DMS79 (cell line): ENCODE measurements around the gene PHYHIPL.
A peak's percentile ranks its signal among the peaks of the same experiment; 100 is the strongest.

Source experiments
- DNase-seq: peaks from one replicate; lab custom pipeline; 2025; lab: John Stamatoyannopoulos, UW

The PHYHIPL gene

DNA sequence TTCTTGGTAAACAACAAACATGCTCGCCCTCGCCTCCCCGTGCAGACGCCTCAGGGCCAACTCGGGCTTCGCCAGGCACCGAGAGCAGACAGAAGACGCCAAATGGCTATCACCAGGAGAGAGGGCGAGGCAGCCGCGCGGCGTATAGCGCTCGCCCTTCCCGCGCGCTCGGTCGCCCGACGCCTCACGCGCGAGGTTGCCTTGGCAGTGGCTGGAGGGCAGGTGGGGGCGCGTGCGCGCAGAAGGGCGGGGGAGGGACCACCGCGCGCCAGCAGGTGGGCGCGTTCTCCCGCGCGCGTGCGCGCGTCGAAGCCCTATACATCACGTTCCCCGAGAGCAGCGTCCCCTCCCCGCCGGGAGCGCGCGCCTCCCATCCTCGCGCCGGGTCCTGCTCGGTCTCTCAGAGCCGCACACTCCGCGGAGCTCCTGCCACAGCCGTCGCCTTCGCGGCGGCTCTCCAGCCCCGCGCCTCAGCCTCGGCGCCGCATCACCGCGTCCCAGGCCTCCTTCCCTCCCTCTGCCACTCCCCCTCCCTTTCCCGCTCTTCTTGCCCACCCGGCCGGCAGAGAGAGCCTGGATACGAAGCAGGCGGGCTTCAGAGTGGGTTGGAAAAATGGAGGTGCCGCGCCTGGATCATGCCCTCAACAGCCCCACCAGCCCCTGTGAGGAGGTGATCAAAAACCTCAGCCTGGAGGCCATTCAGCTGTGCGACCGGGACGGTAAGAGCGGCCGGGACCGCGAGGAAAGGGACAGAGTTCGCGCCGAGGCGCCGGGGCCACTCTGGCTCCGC, at the start of gene PHYHIPL:
TSS of gene PHYHIPL (plus strand) at position 403 of the 790 bp plus-strand sequence. CDS start at position 614, 211 bp downstream.
- peak; percentile 36 for DNase-seq

GRCh38 chr10:59126991-59127390, 49.5 kb upstream of the PHYHIPL start:
- no peak for DNase-seq

DNA sequence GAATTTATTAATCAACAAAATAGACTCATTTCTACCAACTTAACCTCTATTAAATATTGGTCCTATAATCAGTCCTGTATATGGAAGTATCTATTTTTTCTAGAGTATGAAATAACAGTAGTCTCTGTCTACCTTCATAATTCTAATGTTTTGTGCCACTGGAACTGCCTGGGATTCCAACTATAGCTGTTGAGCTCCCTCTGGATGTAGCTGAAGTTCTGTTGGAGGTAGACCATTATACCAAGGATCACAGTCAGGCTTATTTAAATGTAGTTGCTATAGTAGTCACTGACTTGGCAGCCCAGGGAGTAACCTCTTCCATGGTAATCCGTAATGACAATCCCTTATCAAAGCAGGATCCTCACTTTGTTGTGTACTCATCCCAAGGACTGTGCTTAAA, 48.5 kb upstream of the PHYHIPL start:
- no peak for DNase-seq

DNA sequence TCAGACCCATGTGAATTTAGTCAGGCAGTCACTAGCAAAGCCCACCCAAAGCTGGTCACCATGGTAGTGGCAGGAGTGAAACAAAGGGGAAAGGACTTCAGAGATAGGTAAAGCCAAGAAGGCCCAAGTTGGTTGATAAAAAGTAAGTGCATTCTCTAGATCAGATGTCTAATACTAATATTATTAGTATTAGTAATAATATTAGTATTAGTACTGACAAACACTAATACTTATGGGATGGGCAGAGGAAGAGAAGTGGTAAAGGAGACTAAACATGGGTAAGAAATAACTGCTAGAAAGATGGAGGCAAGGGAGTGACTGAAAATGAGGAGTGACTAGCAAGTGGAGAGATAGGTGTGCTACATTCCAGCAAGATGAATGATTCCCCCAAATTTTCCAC, 46.6 kb upstream of the PHYHIPL start:
- DNase-seq = no peak

- DNase-seq = no peak
Measured at GRCh38 chr10:59131666-59132065, 44.8 kb upstream of the PHYHIPL start.

GRCh38 chr10:59133841-59134593, 42.4 kb upstream of the PHYHIPL start:
- DNase-seq = no peak

DNA sequence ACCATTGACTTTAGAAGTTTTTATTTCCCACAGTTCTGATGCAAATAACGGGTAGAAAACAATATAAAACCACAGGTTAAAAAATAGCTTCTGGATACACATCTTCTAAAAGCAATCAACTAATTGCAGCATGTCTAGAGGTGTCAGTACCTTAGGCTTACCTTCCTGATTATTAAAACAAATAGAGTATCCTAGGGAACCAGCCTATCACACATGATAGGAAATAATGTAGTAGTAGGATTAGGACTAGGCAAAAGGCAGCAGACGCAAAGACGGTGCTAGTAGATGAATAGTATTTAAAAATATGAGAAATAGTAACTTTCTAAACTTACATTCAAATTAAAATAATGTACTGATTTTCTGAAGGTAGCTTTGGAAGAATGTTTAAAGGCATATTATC, 41.7 kb upstream of the PHYHIPL start:
- no peak for DNase-seq

DNA sequence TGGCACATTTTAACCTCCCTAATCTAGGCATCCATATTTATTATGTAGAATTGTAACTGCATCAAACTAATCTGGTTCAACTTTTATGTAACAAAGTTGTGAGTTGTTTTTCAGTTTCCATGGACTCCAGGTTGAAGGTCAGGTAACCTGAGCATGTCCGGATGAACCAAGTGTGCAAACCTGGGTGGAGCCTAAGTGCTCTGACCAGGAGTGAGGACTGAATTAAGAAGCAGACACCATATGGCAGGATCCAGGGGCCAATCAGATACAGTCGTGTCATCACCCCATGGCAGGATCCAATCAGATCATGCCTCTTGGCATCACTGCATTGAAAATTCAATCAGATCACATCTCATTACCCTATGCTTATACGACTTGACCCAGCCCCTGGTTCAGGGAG, 41.2 kb upstream of the PHYHIPL start:
- DNase-seq = no peak

DNA sequence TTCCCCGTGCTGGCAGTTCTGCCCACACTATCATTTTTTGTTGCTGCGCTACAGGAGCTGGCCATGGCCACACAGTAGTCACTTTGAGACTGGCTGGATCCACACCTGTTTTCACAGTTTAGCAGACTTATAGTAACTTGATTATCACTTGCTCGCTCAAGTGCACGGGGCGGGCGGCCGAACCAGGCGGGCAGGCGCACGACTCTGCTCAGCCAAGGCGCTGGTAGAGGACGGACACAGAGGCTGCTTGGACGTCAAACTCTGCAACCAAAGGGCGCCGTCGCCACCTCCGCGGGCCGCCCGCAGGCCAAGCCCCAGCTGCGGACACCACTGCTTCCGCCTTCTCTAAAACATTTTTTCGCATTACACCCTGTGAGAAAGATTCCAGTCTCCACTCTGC, 38.4 kb upstream of the PHYHIPL start:
- no peak for DNase-seq

GRCh38 chr10:59143544-59143943, 32.9 kb upstream of the PHYHIPL start:
- no peak for DNase-seq

GRCh38 chr10:59148701-59149100, 27.7 kb upstream of the PHYHIPL start:
- no peak for DNase-seq

GRCh38 chr10:59155556-59155955, 20.9 kb upstream of the PHYHIPL start:
- no peak for DNase-seq

GRCh38 chr10:59167512-59167911, 8.9 kb upstream of the PHYHIPL start:
- no peak for DNase-seq

- DNase-seq = no peak
Measured at GRCh38 chr10:59172567-59172966, 3.9 kb upstream of the PHYHIPL start.

GRCh38 chr10:59173414-59173813, 3.0 kb upstream of the PHYHIPL start:
- DNase-seq = no peak

DNA sequence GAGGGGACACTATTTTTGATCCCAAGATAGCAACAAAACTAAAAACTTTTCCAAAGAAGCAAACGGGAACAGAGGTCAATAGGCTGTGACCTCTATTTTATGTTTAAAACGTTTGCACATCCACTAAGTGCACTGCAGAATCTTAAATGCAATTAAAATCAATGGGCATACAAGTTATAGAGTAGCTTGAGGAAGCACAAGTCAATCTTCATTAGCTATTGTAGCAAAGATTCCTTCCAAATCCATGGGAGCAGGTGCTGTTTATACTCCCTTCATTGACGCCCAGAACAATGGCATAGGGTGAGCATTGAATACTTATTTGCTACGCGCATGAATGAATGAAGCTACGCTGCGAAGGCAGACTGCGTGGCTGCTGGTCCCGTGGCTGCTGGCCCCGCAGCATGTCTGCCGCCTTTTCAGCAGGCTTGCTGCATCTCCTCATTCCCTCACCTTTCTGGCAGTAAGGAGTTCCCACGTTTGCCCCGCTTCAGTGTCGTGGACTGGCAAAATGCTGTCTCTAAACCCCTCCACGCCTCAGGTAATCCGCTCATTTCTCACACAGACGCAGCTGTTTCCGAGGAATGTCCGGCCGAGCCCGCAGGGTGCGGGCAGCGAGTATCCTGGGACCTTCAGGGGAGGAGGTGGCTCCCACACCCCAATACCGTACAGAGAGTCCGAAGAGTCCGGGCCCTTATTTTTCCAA, 754 bp upstream of the PHYHIPL start:
- DNase-seq = no peak

- no peak for DNase-seq
Measured at GRCh38 chr10:59177031-59177797, 771 bp downstream of the PHYHIPL start.

DNA sequence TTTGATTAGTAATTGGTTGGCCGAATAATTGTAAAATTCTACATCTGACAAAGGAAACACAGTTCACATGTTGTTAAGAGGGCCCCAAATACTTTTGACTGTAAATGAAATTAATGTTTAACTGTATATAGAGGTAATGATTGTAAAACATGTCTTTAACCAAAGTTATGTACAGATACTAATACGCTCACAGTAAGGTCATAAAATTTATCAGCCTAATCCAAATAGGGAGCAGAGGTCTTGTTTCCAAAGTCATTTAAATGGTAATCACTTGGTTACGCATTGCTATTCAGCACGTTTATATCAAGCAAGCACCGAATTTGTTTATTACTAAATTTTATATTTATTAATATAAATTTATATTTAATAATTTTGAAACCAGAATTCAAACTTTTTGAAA, 1.4 kb downstream of the PHYHIPL start:
- no peak for DNase-seq

DNA sequence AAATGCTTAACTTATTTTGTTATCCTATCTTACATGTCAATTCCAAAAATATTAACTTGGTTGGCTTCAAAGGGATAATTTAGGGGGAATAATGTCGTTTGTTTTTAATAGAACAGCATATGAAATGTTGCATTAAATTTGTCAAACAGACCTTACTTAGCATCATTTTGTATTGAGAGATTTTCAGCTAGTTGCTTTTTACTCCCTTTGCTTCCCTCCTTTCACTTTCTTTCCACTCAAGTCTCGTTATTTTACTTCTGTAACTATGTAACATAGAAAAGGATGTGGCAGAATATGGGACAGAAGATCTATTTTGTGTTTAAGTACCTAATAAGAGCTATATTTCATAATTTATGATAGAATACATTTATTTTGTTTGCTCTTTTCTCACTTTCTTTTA, 2.6 kb downstream of the PHYHIPL start:
- DNase-seq = no peak

- DNase-seq = no peak
Measured at GRCh38 chr10:59180689-59181270, 4.3 kb downstream of the PHYHIPL start.

DNA sequence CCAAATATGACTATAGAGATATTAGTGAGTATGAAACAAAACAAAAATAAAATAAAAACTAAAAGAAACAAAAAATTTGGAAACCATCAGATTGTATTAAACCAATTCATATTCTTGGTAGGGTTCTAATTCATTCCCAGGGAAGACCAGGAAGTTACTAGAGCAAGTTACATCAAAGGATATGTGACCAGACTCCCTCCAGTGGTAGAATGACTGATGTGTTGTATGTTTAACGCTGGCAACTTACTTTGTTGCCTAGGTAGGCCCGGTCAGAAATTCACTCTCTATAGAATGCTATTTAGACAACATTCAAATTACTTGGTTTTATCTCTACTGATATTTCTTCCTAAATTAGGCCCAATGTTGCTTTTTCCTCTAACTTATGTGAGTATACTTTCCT, 5.2 kb downstream of the PHYHIPL start:
- DNase-seq = no peak

DNA sequence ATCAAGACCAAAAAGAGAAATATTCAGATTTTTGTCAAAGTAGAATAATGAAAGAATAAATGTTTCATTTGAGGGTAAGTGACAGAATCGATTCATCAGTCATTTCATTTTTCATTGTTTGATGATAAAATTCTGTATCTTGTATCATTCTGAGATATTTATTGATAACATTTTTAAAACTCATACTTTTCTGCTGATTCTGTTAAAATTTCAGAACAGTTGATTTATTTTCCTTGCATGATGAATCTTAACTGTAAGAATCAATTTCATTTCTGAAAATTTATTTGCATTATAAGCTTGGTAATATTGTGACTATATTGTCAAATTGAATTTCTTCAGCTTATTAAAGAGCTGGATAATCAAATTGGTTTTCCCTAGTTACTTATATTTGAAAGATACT, 13.9 kb downstream of the PHYHIPL start:
- DNase-seq = no peak
